NCI-H2081 treated with DMSO at 0.1 percent for 48 hours (cell line): ENCODE data around the gene OR10G3.

Experiments
- DNase-seq: peaks from one replicate; lab custom pipeline; 2025; lab: John Stamatoyannopoulos, UW

The OR10G3 gene

GRCh38 chr14:21535545-21536417, 44.1 kb downstream of the OR10G3 start:
- DNase-seq: no peak

DNA sequence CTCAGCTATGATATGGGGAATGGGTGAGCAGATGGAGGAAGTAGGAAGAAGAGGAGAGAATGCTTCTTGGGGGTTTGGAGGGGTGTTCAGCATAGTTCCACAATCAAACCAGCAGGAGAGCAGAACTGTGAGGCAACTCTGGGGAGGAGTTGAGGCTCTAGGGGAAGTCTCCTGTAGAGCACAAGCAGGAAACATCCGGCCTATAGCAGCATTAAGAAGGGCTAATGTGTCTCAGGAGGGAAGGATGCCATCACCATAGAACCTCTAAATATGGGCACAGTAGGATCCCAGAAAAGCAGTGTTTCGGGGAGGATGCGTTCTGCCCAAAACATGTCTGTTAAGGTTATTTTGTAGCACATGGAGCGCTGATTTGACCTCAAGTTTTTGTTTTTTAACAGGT, 45.3 kb downstream of the OR10G3 start:
- DNase-seq: no peak

- DNase-seq: no peak
These were observed 46.6 kb downstream of the OR10G3 start for GRCh38 chr14:21533294-21533693.

GRCh38 chr14:21529515-21529914, 50.4 kb downstream of the OR10G3 start:
- no peak for DNase-seq

DNA sequence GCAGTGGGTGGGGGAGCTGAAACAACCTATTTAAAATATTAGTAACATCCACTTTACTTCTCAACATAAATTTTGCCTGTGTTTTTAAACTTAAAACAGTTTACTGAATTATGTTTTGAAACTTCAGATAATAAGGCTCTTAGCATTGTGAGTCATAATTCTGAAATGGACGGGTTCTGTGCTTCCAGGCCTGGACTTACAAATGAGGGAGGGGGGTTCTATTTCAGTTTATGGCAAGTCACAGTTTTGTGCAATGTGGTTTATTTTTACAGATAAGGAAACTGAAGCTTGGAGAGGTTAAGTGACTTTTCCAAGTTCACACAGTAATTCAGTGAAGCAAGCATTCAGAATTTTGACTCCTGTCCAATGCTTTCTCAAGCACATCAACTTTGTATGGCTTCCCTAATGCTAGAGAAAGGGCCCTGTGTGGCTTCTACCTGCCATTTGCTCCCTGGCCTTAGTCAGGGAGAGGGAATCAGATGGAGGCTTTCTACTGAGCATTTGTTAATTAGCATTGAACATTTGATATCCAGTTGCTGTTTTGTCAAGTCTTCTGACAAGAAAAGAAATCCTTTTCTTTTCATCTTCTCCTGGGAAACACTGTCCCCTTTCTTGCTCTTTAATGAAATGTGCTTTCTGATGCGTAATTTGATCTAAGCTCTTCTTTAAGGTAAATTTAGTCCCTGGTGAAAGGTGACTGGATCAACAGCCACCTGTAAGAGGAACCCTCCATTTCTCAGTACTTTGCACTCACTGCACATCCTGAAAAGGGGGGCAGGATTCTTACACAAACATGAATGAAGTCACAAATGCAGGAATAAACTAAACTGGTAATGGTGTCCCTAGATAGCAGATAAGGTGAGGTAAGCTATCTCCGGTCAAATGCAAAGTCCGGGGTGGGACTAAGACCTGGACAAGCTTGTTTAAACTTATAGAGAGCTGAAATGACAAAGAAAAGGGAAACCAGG, 51.2 kb downstream of the OR10G3 start:
- DNase-seq: no peak

GRCh38 chr14:21527318-21527679, 52.6 kb downstream of the OR10G3 start:
- DNase-seq: no peak

DNA sequence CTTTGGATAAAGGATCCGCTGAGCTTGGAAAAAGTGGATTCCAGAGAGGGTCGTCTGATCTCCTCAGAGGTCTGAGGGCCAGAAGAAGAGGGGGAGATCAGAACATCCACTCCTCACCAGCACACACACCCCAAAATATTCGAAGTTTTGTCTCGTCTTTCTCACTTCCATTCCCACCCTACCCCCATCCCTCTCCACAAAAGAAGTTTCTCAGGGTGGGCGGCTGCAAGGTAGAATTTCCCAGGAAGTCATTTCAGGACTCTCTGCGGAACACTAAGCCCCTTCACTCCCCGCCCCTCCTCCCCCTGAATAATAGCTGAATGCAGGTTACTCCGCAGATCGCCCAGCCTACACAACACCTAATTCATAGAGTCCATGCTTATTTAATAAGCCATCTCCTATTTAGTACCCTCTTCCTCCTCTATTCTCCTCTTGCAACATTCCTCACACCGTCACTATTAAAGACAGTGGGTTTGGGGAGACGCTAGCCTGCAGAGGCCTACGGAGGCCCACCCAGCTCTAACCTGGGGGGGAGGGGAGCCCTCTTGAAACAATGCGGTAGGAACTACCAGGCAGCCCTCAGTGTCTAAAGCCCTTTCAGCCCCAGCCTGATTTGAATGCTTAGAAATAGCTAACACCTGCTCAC, 53.1 kb downstream of the OR10G3 start:
- no peak for DNase-seq

DNA sequence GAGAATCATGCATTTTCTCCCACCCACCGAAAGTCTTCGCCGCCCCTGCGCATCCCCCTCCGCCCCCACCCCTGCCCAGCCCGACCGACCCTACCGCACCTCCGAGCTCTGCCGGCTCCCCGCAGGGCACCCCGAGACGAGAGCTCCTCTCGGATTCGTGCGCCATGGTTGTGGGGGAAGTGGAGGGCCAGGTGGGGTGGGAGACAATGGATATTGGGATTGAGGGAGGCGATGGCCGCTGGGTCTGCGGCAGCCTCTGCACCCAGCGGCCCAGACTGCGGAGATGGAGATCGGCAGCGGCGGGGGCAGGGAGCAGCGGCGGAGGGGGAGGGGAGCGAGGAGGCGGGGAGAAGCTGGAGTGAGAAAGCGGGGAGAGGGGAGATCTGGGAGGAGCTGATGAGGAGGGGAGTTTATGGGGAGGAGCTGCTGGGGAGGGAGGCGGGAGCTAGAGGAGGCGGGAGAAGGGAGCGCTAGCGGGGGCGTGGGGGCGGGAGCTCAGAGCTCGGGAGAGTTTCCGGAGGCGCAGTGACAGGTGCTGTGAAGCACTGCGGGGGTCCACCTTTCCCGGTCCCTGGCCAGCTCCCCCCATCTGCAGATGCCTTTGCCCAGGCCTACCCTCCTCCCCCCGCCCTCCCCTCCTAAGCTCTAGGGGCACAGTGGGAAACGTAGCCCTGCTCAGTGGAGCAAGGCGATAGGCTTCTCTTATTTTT, 53.8 kb downstream of the OR10G3 start, which contains the start of gene SALL2:
TSS of gene SALL2 (minus strand) at position 385 of the 710 bp plus-strand sequence. CDS start at position 166, 219 bp downstream.
- peak; percentile 59 for DNase-seq

DNA sequence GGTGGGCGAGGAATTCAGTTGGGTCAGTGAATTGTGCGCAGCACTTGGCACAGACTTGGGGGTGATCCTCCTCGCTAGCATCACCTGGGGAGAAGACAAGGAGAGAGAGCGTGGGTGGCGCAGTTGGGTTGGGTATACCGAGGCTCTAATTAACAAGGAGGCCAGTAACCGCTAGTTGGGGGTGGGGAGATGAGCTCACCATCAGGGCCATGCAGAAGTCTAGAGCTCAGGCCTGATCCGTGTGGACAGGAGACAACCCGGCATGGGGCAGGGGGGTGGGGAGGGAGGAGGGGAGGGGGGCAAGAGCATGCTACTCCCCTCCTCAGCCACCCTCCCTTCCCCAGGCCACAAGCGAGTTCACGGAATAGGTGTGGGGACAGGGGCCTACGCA, 54.3 kb downstream of the OR10G3 start:
- no peak for DNase-seq

DNA sequence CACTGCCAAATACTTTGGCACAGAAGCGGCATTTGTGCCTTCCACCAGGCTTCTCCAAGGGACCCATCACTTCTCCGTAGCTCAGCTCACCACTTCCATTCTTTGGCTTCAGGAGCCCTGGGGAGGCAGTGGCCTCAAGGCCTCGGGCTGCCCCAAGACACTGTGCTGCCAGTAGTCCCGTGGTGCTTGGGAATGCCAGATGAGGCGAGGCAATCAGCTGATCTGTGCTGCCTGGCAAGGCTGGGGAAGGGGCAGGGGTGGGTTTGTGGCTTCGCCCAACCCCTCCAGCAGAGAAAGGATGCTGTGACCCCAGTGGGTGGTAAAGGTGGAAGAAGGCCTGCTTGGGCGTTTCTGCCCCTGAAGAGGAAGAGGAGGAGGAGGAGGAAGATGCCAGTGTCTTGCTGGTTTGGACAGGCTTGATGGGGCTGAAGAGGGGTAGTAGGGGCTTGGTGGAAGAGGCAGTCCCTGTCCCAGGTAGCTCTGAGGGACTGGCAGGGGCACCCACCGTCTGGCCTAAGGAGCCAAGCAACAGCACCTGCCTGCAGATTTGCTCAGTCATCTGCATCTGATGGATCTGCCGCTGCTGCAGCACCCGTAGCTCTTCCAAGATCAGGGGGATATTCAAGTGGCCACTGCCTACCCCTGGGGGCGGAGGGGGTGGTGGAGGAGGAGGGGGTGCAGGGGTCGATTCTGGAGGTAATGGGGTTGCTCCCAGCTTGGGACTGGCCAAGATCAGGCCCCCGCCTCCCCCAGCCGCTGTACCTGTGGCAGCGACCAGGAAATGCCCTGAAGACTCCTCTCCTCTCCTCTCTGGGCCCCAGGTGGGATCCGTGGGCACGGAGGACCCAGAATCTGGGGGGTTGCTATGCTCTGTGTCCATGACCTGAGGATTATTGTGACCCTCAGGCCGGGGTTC, 55.0 kb downstream of the OR10G3 start:
- no peak for DNase-seq

GRCh38 chr14:21523203-21523602, 56.7 kb downstream of the OR10G3 start:
- DNase-seq: no peak

GRCh38 chr14:21521501-21521900, 58.4 kb downstream of the OR10G3 start:
- no peak for DNase-seq

GRCh38 chr14:21520767-21521166, 59.1 kb downstream of the OR10G3 start:
- no peak for DNase-seq

DNA sequence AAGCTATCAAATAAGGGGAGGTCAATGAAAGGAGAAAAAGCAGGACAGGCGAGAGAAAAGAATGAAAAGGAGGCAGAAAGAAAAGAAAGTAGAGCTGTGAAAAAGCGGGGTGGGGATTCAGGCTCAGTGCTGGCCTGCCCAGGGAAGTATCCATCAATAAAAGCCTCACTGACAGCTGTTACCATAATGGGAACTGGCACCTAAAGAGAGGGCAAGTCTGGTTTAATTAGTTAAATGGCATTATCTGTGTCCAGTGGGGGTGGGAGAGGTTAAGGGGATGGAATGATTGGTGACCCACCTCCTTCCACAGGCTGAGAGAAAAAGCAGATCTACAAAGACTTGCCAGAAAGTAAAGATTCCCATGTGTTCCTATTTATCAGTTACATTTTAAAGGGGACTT, 61.2 kb downstream of the OR10G3 start:
- DNase-seq: no peak
